Fibroblast of the aortic adventitia (primary cell): Measurements from ENCODE around the gene POLR3E. TPM values are rescaled to one million over a fixed set of nuclear protein-coding genes. Genes with fewer than 3 reads are reported as not detected.

Experiments used
- DNase-seq: peaks from one replicate; pipeline ENCODE4 v3.0.0-alpha.2; 2010; ENCODE audit warnings: low read depth
- H3K4me3 ChIP-seq: 2 replicates; pipeline ENCODE4 v1.5.1; 2011; ENCODE audit warnings: low read depth, mild to moderate bottlenecking, control low read depth, low read length, moderate library complexity
- total RNA-seq: library from RNA; depleted of rRNA; stranded (reverse); fragments of >200 nt; gene quantifications from 2 replicates; pipeline ENCODE4 v1.2.3, GENCODE V29; 2012; ENCODE audit warnings: low replicate concordance
- TF ChIP-seq, protein P1 (sequence below): IDR thresholded peaks from 2 replicates; pipeline ENCODE4 v1.5.1; 2011; ENCODE audit warnings: mild to moderate bottlenecking, low read length, control low read depth, inconsistent platforms; ENCODE audit not compliant: insufficient read depth

Gene POLR3E
- total RNA-seq, 1 donor = 29.5 TPM

DNA sequence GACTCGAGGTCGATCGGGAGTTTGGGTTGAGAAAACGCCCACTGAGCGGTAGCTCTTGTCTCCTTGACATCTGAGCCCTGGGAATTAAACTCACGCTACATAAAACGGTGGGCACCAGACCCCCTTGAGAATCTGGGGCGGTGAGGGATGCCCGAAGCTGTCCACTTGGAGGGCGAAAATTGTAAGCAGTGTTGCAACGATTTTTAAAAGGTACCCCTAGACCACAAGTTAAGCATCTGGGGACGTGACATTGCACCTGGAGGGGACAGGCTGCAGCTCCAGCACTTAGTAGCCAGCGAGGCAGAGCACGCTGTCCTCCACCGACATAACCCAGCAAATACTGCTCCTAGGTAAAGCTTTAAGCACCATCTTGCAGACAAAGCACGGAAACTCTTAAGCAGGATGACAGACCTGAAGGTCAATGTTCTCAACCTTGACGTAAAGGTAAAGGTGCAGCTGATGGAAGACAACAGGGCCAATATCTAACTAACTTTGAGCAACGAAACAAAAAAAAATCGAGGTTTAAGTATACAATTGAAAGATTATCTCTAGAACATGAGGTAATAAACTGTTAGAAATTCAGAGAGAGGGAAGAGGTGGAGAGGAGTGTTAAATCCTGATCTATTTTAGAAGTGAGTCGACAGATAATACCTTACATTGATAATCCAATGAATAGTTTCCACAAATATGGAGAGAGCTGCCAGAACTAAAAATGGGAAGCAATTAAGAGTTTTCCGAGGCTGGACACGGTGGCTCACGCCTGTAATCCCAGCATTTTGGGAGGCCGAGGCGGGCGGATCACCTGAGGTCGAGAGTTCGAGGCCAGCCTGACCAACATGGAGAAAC, 78.1 kb downstream of the POLR3E start:
- H3K4me3 ChIP-seq = peak overlapping the region; percentile 82
- no peak for DNase-seq
- TF ChIP-seq, protein P1, sequence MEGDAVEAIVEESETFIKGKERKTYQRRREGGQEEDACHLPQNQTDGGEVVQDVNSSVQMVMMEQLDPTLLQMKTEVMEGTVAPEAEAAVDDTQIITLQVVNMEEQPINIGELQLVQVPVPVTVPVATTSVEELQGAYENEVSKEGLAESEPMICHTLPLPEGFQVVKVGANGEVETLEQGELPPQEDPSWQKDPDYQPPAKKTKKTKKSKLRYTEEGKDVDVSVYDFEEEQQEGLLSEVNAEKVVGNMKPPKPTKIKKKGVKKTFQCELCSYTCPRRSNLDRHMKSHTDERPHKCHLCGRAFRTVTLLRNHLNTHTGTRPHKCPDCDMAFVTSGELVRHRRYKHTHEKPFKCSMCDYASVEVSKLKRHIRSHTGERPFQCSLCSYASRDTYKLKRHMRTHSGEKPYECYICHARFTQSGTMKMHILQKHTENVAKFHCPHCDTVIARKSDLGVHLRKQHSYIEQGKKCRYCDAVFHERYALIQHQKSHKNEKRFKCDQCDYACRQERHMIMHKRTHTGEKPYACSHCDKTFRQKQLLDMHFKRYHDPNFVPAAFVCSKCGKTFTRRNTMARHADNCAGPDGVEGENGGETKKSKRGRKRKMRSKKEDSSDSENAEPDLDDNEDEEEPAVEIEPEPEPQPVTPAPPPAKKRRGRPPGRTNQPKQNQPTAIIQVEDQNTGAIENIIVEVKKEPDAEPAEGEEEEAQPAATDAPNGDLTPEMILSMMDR = no peak

DNA sequence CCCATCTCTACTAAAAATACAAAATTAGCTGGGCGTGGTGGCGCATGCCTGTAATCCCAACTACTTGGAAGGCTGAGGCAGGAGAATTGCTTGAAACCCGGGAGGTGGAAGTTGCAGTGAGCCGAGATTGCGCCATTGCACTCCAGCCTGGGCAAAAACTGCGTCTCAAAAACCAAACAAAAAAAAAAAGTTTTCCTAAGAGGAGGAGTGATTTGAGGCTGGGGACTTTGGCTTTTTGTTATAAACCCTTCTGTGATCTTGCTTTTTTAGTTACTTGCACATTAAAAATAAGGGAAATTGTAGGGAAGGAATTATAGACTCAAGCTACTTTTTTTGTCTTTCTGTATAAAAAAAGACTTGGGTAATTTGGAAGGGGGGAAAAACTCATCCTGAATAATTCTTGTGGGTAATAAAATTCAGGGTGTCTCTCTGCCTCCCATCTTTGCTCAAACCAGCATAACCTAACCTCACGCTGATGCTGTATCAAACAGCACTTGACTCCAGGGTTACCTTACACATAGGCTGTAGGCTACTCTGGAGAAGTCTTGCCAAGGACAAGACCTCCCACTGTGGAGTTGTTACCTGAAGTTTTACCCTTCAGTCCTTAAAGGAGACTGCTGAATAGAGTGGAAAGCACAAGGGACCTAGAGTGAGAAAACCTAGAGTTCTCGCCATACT, 78.9 kb downstream of the POLR3E start:
- TF ChIP-seq, protein P1 = no peak
- no peak for DNase-seq
- no peak overlapping the region for H3K4me3 ChIP-seq

DNA sequence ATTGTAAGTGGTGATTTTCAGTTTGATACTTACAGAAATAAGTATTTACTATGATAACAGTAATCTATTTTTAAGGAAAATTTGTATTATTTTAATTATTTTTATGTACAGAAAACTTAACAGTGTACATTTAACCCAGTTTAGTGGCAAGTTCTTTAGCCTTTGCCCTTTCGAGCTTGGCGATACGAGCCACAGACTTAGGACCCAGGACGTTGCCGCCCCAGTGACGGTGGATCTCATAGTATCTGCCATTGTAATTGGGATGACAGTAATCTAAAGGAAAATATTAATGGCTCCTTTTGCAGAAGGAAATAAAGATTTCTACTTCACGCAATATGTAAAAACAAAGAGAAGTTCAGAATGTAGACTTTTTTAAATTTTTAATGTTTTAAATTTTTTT, 82.4 kb downstream of the POLR3E start:
- no peak for DNase-seq
- H3K4me3 ChIP-seq = no peak overlapping the region
- TF ChIP-seq, protein P1 = no peak

DNA sequence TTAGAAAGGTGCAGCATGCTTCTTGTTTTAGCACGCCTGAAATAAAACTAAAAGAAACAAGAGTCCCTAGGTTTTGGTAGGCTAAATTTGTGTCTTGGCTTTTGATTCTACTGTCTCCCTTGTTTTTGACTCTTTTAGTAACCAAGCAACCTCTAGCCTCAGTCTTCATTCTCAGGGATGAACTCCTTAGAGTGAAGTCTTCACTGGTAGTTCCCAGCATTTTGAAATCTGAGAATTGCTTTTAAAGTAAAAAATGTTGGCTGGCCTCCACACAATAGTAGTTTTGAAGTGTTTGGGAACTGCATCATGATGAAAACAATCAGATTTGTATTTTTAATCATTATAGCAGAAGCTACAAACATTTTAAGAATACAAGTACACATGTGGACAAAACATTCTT, 83.3 kb downstream of the POLR3E start:
- no peak for DNase-seq
- no peak overlapping the region for H3K4me3 ChIP-seq
- TF ChIP-seq, protein P1 = no peak

DNA sequence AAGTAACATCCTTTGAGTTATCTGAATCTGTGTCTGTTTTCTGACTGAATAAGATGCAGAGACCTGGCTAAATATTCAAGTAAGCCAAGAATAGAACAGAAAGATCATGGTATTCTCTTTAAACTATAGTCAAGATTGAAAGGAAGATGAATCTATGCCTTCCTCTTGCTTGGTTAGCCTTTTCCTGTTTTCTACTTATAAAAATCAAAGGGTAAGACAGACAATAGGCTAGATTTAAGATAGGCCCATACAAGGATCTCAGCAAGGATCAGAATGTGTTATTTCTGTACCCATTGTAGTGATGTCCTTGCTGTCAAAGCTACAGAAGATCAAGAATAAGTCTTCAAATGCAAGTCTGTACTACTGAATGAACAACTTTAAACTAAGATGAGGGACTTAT, 84.2 kb downstream of the POLR3E start:
- TF ChIP-seq, protein P1 = no peak
- DNase-seq = no peak
- H3K4me3 ChIP-seq = no peak overlapping the region

DNA sequence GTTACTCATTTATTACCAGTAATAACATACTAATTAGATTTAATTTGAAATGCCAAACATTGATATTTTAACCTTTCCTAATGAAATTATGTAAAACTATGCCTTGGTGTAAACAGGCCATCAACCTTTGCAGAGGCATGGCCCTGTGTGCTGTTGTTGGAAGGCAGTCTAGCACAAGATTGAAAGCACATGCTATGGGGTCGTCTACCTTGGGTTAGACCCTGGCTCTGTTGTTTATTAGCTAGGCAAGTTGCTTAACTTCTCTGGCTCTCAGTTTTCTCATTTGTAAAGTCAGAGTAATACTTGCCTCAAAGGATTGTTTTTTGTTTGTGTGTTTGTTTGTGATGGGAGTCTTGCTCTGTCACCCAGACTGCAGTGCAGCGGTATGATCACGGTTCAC, 86.6 kb downstream of the POLR3E start:
- no peak overlapping the region for H3K4me3 ChIP-seq
- DNase-seq = no peak
- TF ChIP-seq, protein P1 = no peak

Other genes with a start within 250 kb of the POLR3E start
- gene VWA3A, start 204.9 kb upstream of the POLR3E start, total RNA-seq = 0.18 TPM in 1 of 2 replicates, not detected in the other
- gene SDR42E2, start 134.9 kb upstream of the POLR3E start, total RNA-seq = not detected in 2 replicates
- 34.4 and 57.3 TPM in 2 replicates for gene EEF2K, start 91.1 kb upstream of the POLR3E start, total RNA-seq
- gene CDR2, start 77.2 kb downstream of the POLR3E start, total RNA-seq = 20.4 and 29.7 TPM in 2 replicates
- gene NPIPB5, start 213.5 kb downstream of the POLR3E start, total RNA-seq = 73.0 and 127 TPM in 2 replicates